ENCODE results near the gene PANK3. TPM values are rescaled to one million over a fixed set of nuclear protein-coding genes. Genes with fewer than 3 reads are reported as not detected.

The PANK3 gene
- total RNA-seq, 1 donor from 2014 or later: 107 TPM

DNA sequence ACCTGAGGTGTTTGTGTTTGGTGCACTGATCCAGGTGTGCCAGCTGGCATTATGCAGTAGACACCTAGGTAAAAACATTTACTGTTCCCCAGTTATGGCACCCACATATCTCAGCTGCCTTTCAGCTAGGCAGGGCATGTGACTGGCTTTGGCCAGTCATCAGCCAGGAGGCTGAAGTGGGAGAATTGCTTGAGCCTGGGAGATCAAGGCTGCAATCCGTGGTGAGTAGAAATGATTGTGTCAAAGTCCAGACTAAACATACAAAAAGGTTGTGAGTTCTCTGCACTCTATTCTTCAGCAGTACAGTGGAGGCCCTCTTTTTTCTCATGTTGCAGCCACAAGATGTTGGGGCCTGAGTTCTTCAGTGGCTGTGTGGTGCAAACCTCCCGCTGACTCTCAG is 53.3 kb downstream of the PANK3 start:
- Mint-ChIP-seq H3K9me3 (ENCODE audit: unreplicated experiment) (peaks cover 2% of the 10 kb centered on the region), H3K27me3 (ENCODE audit: low read depth, unreplicated experiment) (peaks cover 13% of the 10 kb centered on the region), H3K36me3 (ENCODE audit: low read depth, unreplicated experiment) (peaks cover 10% of the 10 kb centered on the region), H3K4me3 (ENCODE audit: unreplicated experiment) (no peak overlapping the region), H3K27ac (ENCODE audit: unreplicated experiment) (no peak overlapping the region), H3K4me1 (ENCODE audit: low read depth, unreplicated experiment) (peaks cover 11% of the 10 kb centered on the region)
- DNase-seq (ENCODE audit: low read depth) (no peak), FAIRE-seq (no peak)
- Histone ChIP-seq H3K4me1 (ENCODE audit: insufficient read depth, low read length) (peaks cover 5% of the 10 kb centered on the region), H3K27ac (ENCODE audit: low read depth, low read length) (no peak overlapping the region), H3K79me2 (ENCODE audit: insufficient read depth, low read length) (no peaks in the 10 kb centered on the region), H3K4me2 (ENCODE audit: low read length) (no peak overlapping the region), H3K9me3 (ENCODE audit: insufficient read depth, low read depth, low read length) (peaks cover 7% of the 10 kb centered on the region), H3K27me3 (ENCODE audit: insufficient read depth, low read length) (peaks cover 17% of the 10 kb centered on the region), H3K9ac (ENCODE audit: low read length) (no peak overlapping the region), H3K36me3 (ENCODE audit: insufficient read depth, low read length) (no peaks in the 10 kb centered on the region), H3K4me3 (ENCODE audit: insufficient read depth, low read depth, low read length) (no peak overlapping the region), H2AFZ (ENCODE audit: low read depth, low read length) (no peak overlapping the region), H4K20me1 (ENCODE audit: insufficient read depth, low read length) (peaks cover 5% of the 10 kb centered on the region)
- TF ChIP-seq, protein P1, sequence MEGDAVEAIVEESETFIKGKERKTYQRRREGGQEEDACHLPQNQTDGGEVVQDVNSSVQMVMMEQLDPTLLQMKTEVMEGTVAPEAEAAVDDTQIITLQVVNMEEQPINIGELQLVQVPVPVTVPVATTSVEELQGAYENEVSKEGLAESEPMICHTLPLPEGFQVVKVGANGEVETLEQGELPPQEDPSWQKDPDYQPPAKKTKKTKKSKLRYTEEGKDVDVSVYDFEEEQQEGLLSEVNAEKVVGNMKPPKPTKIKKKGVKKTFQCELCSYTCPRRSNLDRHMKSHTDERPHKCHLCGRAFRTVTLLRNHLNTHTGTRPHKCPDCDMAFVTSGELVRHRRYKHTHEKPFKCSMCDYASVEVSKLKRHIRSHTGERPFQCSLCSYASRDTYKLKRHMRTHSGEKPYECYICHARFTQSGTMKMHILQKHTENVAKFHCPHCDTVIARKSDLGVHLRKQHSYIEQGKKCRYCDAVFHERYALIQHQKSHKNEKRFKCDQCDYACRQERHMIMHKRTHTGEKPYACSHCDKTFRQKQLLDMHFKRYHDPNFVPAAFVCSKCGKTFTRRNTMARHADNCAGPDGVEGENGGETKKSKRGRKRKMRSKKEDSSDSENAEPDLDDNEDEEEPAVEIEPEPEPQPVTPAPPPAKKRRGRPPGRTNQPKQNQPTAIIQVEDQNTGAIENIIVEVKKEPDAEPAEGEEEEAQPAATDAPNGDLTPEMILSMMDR (IDR thresholded peaks at IDR 0.05; ENCODE audit: insufficient read depth, low read depth, low read length): no peak
- no peak for TF ChIP-seq EZH2 (IDR thresholded peaks at IDR 0.05; ENCODE audit: insufficient read depth, low read length)

GRCh38 chr5:168513861-168514428 is 65.2 kb downstream of the PANK3 start:
- H3K36me3 ChIP-seq (ENCODE audit: insufficient read depth, low read length): peaks cover 82% of the 10 kb centered on the region
- FAIRE-seq: no peak

More at GRCh38 chr5:168513861-168514428, 65.2 kb downstream of the PANK3 start:
- peaks cover 27% of the 10 kb centered on the region for H4K20me1 ChIP-seq (ENCODE audit: insufficient read depth, low read length)
- no peaks in the 10 kb centered on the region for H3K27me3 ChIP-seq (ENCODE audit: insufficient read depth, low read length)
- Mint-ChIP-seq H3K27me3 (ENCODE audit: low read depth, unreplicated experiment) (no peaks in the 10 kb centered on the region), H3K27ac (ENCODE audit: unreplicated experiment) (no peak overlapping the region), H3K4me1 (ENCODE audit: low read depth, unreplicated experiment) (no peaks in the 10 kb centered on the region), H3K4me3 (ENCODE audit: unreplicated experiment) (no peak overlapping the region), H3K36me3 (ENCODE audit: low read depth, unreplicated experiment) (peaks cover 39% of the 10 kb centered on the region), H3K9me3 (ENCODE audit: unreplicated experiment) (no peaks in the 10 kb centered on the region)
- TF ChIP-seq, protein P1 (IDR thresholded peaks at IDR 0.05; ENCODE audit: insufficient read depth, low read depth, low read length): no peak
- no peak for TF ChIP-seq EZH2 (IDR thresholded peaks at IDR 0.05; ENCODE audit: insufficient read depth, low read length)
- no peak overlapping the region for H3K27ac ChIP-seq (ENCODE audit: low read depth, low read length)
- H3K4me2 ChIP-seq (ENCODE audit: low read length): no peak overlapping the region
- no peak overlapping the region for H2AFZ ChIP-seq (ENCODE audit: low read depth, low read length)
- H3K9ac ChIP-seq (ENCODE audit: low read length): no peak overlapping the region
- no peak overlapping the region for H3K4me3 ChIP-seq (ENCODE audit: insufficient read depth, low read depth, low read length)
- no peaks in the 10 kb centered on the region for H3K79me2 ChIP-seq (ENCODE audit: insufficient read depth, low read length)
- DNase-seq (ENCODE audit: low read depth): no peak
- H3K9me3 ChIP-seq (ENCODE audit: insufficient read depth, low read depth, low read length): no peaks in the 10 kb centered on the region
- no peaks in the 10 kb centered on the region for H3K4me1 ChIP-seq (ENCODE audit: insufficient read depth, low read length)

Measured in astrocyte (in vitro differentiated cells and primary cell).